NCI-H1694 (cell line): Measurements from ENCODE around the gene ARHGAP42.
A peak's percentile ranks its signal among the peaks of the same experiment; 100 is the strongest.
"Not testable (repeated sequence)": the region's sequence is repeated elsewhere in the genome, so short reads cannot be mapped to it uniquely, and the experiment has no call there.

ENCODE experiments used
- DNase-seq: peaks from one replicate; lab custom pipeline; 2025; lab: John Stamatoyannopoulos, UW

ARHGAP42 gene

DNA sequence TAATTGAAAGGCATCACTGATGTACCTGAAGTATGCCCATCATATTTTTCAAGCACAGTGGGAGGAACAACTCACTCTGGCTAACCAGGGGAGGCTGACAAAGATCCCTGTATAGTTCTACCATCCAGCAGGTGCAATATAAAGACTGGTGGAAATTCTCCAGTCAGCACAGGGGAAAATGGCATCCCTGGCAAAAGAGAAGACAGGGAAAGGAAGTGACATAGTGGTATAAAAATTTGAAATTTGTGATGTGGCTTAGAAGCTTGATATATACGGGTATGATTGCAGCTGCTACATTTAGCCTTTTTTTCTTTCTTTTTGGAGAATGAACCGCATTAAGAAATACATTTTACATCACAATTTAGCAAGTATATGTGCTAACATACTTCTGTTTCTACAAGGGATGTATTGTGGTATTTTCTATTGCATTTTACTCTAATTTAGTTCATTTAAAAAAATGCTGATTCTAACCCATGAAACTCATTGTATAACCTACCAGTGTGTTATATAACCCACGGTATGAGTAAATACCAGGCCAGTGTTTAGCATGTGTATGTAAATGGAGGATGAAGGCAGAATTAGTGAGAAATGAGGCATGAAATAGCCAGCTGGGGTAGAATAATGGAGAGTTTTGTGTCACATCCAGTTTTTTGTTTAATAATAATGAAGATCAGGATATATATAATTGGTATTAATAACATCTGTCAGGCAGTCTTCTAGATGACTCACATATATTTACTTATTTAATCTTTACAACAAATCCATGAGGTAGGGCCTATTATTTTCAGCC, 186.1 kb downstream of the ARHGAP42 start:
- DNase-seq = peak; percentile 47

DNA sequence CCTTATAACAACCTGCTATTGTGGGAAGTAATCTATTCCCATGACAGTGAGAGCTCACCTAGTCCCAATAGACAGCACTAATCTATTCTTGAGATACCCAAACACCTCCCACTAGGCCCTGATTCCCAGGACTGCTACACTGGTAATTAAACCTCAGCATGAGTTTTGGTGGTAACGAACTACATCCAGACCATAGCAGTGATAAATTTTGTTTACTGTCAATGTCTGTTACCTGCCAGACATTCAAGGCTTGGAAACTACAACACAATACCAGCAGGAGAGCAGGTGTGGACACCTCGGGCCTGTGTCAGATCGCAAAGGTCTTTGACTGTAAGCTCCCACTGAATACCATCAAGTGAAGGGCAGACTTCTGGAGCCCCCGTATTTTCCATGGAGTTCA, 187.1 kb downstream of the ARHGAP42 start:
- DNase-seq = no peak

DNA sequence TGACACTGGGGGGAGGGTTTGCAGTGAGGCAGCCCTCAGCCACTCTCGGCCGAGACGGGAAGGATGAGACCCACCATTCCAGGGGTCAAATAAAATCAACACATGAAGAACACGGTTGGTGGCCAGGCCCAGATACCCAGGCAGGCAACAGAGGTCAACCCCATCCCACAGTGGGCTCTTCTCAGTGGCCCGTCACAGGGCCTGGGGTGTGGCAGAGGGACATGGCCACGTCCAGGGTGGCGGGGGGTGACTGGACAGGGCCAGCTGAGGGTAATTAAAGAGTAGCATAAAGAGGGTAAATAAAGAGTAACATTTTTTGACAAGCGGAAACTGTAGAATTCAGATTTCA, 188.4 kb downstream of the ARHGAP42 start:
- DNase-seq = no peak

DNA sequence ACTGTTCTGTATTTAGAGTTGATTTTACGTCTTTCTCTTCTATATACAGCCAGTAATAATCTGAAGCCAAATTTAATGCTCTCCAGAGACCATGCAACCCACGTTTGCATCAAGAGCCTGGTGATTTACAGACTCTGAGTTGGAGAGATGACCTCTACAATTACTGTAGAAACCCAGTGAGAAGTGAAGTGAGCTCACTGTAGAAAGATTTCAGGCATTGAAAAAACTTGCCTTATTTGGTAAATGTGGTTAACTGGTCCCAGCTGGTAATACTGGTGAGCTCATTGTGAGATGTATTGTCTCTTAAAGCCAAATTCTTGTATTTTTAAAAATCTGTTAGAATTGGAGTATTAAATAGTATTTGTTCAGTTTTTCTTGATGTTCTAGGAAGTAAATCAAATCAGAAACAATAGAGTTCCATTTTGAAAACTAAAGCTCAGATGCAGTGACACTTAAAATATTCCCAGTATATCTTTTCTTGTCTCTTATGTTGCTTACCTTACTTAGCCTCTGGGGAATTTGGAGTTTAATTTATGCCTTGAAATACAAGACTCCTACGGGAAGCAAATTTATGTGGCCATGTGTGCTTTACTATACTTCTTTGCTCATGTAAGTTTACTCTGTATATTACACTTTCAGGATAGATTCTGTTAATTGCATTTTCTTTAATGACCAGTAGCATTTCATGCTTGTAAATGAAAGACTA, 189.9 kb downstream of the ARHGAP42 start:
- DNase-seq = no peak

DNA sequence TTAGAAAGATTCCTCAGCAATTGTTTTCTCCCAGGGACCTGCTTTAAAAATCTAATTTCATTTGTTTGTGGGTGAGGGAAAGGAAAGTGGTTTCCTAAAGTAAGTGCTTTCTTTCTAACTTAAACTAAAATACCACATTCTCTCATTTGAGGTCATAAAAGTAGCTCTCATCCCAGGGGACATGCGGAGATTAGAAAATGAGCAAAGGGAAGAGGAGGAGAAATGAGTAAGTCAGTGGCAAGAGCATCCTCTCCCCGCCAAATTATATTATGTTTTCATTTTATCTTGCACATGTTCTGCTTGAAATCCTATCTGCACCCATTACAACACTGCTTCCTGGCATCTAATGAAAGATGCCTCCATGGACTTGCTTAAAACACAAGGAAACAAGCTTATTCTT, 191.4 kb downstream of the ARHGAP42 start:
- no peak for DNase-seq

DNA sequence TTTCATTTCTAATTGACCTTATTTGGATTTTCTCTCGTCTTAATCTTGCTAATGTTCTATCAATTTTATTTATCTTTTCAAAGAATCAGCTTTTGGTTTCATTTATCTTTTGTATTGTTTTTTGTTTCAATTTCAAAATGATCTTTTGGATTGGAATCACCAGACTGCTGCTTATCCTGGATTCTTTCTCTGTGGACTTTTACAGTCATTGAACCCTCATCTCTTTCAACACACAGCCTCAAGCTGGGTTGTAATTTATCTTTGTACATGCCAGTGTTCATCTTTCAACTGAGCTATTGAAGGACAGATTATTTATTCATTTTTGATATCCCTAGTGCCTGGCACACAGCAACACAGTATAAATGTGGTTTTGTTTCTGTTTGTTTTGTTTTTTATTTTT, 195.9 kb downstream of the ARHGAP42 start:
- DNase-seq = no peak

DNA sequence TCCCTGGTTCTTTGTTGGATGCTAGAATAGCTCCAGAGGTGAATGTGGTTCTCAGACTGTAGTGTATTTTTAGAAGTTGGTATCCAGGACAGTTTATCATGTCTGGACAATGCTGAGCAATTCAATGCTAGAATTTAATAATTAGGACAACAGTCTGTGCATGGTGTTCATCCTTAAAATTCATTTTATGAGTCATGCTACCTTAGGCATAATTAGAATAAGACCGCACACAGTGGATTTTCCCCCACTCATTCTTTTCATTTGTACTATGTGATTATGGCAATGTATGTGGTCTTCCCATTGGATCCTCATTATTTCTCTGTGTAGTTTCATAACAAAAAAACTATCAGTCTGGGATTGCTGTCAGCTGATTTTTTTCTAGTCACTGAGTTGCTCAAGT, 196.7 kb downstream of the ARHGAP42 start:
- DNase-seq = no peak

DNA sequence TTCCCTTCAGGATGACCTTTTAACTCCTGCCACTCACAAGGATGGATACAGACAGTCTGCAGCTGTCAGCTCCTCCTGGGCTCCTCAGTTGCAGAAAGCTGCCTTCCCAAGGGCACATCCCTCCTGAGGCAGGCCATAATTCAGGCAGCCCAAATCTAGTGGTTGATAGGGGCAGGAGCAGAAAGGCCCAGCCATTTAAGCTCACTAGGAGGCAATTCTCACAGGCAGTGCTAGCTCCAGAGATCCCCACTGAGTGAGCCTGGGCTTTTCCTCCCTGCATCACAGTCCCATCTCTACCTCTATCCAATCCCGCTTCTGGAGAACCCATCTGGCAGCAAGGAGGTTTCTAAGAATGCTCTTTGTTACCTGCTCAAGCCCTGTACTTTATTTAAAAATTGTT, 200.6 kb downstream of the ARHGAP42 start:
- DNase-seq = no peak

DNA sequence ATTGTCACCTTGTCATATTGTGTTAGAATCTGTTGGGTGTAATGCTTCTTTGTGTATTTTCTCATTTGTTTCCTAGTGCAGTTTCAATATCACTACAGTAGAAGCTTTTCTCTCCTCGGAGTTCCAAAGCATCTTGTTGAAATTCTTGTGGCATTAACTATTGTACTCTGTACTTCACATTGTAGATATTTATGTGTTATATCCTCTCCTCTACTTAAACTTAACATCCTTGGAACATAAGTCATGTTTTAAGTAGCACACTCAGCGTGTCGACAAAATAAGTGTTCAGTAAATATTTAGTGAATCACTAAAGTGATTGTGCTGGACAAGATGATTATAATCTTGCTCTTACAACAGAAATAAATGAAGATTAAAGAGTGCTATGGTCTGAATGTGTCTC, 201.7 kb downstream of the ARHGAP42 start:
- no peak for DNase-seq

DNA sequence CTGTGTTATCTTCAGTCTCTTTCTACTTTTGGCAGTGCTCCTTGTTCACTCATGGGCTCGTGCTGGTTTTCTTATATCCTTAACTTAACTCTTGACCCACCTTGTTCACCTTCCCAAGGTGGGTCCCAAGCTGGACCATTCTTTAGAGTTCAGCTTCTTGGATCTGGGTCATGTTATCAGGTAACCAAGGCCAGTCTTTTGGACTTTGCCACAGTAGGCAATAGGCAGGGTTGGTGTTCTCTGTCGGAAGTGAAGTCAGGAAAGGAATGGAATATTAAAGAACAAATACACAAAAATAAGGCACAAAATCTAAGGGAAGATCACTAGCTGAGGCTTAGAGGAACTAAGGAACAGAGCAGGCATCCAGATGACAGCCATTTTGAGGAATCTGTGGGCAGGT, 202.7 kb downstream of the ARHGAP42 start:
- DNase-seq = no peak

DNA sequence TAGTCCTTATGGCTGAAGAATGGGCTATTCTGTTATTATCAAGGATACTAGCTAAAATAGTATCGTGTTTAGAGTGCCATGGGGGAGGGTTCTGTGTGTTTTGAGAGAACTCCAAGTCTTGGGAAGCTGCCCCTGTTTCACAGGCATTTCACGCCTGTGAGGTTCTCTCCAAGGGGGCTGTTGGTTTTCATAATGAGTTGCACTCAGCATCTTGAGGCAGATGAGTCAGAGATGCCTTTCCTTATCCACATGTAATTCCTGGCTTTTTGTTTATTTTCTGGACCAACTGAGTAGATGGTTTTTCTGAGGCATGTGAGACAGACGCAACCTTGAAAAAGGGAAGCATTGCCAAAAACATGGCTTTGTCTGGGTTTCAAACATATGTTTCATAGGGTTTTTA, 203.7 kb downstream of the ARHGAP42 start:
- DNase-seq = no peak

DNA sequence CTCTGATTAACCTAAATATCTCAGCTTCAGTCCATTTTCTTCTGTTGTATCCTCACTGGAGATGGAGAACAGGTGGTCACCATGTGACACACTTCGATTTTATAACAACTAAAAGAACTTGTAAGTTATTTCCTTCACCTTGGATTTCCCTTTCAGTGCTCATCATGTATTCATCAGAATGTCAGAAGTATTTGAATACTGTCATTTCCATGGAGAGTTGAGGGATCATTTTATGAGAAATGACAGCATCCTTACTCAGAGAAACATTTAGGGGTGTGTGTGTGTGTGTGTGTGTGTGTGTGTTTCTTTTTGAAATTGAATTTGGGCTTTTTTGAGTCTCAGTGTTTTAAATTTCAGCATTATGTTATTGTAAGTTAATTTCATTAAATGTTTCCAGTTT, 205.8 kb downstream of the ARHGAP42 start:
- DNase-seq = no peak

DNA sequence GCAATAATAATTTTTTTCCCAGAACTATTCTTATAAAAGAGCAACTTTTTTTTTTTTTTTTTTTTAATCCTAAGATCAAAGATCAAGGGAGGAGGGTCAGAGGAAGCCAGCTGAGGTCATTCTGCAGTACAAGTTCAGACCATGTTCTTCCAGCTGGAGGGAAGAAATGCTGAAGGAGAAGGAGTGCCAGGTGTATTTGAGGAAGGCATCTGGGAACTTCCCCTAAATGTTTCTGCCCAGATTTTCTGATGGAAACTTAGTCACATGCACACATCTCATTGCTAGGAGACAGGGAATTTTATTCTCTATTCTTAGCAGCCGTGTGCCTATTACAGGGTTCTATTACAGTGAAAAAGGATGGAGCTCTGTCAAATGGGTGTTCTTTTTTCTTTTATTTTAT, 208.4 kb downstream of the ARHGAP42 start:
- DNase-seq = no peak

DNA sequence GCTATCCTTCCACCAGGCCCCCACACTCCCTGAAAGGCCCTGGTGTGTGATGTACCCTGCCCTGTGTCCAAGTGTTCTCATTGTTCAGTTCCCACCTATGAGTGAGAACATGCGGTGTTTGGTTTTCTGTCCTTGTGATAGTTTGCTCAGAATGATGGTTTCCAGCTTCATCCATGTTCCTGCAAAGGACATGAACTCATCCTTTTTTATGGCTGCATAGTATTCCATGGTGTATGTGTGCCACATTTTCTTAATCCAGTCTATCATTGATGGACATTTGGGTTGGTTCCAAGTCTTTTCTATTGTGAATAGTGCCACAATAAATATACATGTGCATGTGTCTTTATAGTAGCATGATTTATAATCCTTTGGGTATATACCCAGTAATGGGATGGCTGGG, 208.9 kb downstream of the ARHGAP42 start:
- DNase-seq = not testable (repeated sequence)

DNA sequence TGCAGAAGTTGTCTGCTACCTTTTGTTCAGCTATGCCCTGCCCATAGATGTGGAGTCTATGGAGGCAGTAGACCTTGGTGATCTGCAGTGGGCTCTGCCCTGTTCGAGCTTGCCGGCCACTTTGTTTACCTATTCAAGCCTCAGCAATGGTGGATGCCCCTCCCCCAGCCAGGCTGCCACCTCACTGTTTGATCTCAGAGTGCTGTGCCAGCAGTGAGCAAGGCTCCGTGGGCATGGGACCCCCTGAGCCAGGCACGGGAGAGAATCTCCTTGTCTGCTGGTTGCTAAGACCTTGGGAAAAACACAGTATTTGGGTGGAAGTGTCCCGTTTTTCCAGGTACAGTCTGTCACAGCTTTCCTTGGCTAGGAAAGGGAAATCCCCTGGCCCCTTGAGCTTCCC, 214.4 kb downstream of the ARHGAP42 start:
- DNase-seq = not testable (repeated sequence)

DNA sequence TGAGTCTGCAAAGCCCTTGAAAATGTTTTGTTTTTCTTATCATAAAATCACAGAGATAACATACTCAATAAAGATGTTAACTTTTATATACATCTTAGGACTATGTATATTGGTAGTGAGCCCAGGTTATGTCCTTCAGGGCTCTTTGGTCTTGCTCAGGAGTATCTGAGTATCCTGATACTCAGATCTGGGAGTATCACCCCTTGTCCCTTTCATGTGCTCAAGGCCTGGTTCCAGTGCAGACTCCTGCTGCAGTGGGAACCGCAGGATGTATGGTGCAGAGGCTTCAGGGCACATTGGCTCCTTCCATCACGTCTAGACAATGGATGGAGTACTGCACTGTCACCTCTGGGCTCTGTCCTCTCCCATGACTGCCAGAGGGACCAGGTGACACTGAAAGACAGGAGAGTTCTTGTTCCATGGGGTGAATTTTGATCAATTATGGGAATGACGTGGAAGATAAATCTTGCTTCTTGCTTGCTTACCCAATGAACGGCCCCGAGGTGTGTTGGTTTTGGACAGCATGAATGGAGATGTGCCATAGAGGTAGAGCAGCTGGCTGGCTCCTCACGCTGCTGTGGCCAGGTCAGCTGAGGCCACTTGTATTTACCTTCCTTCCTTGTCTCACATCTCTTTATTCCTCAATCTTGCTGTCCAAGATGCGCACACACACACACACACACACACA, 215.5 kb downstream of the ARHGAP42 start:
- no peak for DNase-seq

DNA sequence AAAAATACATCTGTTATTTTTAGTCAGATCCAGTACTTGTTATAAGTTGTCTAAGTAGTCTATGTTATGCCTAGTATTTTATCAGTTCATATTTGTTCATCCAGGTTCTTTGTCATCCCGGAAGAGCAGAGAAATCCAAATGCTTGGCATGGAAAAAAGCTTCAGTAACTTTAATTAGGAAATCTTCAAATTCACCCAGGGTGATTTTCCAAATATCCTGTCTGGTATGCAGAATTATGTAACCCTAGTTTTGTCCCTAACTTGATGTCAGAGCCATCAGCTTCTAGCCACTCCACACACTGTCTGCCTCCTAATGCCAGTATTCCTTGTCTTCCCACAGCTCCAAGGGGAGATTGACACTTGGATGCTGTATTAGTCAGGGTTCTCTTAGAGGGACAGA, 216.2 kb downstream of the ARHGAP42 start:
- DNase-seq = no peak

DNA sequence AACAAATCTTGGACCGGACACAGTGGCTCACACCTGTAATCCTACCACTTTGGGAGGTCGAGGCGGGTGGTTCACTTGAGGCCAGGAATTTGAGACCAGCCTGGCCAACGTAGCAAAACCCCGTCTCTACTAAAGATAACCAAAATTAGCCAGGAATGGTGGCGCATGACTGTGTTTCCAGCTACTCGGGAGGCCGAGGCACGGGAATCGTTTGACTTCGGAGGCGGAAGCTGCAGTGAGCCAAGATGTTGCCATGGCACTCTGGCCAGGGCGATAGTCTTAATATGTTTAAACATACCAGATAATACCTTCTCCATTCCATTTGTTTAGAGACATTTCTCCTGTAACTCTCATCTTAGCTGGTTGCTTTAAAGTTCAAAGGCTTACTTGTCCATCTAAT, 218.6 kb downstream of the ARHGAP42 start:
- DNase-seq = no peak

DNA sequence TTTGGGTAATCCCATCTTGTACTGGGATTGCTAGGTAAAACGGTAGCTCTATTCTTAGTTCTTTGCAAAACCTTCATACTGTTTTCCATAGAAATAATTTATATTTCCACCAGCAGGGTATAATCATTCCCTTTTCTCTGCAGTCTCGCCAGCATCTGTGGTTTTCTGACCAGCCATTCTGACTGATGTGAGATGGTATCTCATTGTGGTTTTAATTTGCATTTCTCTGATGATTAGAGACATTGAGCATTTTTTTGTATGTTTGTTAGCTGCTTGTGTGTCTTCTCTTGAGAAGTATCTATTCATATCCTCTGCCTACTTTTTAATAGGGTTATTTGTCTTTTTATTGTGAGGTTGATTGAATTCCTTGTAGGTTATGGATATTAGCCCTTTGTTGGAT, 221.7 kb downstream of the ARHGAP42 start:
- no peak for DNase-seq

DNA sequence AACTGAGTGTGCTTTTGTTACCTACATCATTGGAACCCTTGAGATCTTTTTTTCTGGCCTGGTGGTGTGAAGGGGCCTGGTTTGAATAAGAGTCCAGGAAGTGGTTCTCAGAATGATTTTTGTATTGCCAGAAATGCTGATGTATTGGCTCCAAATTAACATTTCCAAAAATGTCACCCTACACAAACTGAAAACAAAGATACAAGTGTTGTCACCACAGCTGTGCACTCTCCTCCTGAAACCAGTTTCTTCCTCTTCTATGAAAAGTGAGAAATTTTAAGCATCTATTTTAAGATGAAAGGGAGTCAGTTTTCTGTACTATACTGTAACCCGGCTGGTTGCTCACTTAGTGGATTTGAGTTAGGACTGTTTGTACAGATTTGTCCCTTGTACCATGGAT, 223.7 kb downstream of the ARHGAP42 start:
- no peak for DNase-seq

DNA sequence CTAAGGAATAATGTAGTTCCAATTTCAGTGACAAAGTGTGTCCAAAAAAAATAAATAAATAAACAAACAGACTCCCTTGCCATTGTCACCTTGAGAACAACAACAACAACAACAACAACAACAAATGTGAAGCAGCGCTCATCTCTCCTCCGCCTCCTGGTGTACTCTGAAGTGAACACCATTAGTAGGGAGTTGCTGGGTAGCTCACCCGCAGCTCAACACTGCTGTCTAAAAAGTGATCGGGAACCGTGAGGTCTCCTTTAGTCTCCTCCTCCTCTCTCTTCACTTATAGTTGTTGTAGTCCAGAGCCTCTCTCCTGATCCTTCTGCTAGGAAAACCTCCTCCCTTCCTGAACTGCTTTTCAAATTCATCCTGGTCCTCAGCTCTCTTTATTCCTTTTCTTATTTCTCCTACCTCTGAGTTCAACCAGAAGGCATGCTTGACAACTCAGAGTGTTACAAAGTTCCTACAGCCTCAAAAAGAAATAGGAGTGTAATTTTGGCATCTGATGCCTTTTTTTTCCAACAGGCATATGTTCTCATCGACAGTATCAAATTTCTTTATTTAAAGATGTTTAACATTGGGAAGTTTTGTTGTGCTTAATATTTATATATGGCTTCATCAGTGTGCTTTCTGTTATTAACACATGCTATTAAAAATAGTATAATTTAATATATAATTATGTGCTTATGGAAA, 227.5 kb downstream of the ARHGAP42 start:
- DNase-seq = no peak
